HEK293T (cell line): ENCODE measurements around the gene KRTAP20-2.

Experiments
- CTCF ChIA-PET: fragments of 350-600 bp; formaldehyde crosslinking; extraction: SDS; loops from one replicate; lab custom pipeline; 2021; ENCODE audit warnings: antibody characterized with exemption, inconsistent platforms; lab: Yijun Ruan, JAX
- POLR2A ChIA-PET: fragments of 350-600 bp; formaldehyde crosslinking; extraction: SDS; loops from one replicate; lab custom pipeline; 2020; ENCODE audit warnings: antibody characterized with exemption, inconsistent platforms; lab: Yijun Ruan, JAX
- DNase-seq: peaks from one replicate; pipeline ENCODE4 v3.0.0; 2012; ENCODE audit warnings: mixed read lengths; ENCODE audit errors: extremely low spot score
- ARNT ChIP-seq: fragments of 450-650 bp; IDR thresholded peaks from 2 replicates; pipeline ENCODE4 v1.6.1; 2017; ENCODE audit warnings: mild to moderate bottlenecking
- BHLHE40 ChIP-seq: fragments of 450-650 bp; IDR thresholded peaks from 2 replicates; pipeline ENCODE4 v1.6.1; 2016; ENCODE audit warnings: mild to moderate bottlenecking, moderate library complexity, borderline replicate concordance
- CTBP1 ChIP-seq: fragments of 450-650 bp; IDR thresholded peaks from 2 replicates; pipeline ENCODE4 v1.6.1; 2016; ENCODE audit warnings: borderline replicate concordance
- ELF4 ChIP-seq: fragments of 450-650 bp; IDR thresholded peaks from 2 replicates; pipeline ENCODE4 v1.6.1; 2017; ENCODE audit warnings: antibody characterized with exemption
- FOXA1 ChIP-seq: fragments of 450-650 bp; IDR thresholded peaks from 2 replicates; pipeline ENCODE4 v1.6.1; 2016; ENCODE audit warnings: mild to moderate bottlenecking
- FOXK2 ChIP-seq: fragments of 450-650 bp; IDR thresholded peaks from 2 replicates; pipeline ENCODE4 v1.6.1; 2016; ENCODE audit warnings: mild to moderate bottlenecking
- FOXM1 ChIP-seq: fragments of 450-650 bp; IDR thresholded peaks from 2 replicates; pipeline ENCODE4 v1.6.1; 2017; ENCODE audit warnings: mild to moderate bottlenecking, borderline replicate concordance
- HDGF ChIP-seq: fragments of 450-650 bp; IDR thresholded peaks from 2 replicates; pipeline ENCODE4 v1.6.1; 2017; ENCODE audit warnings: antibody characterized with exemption, borderline replicate concordance
- L3MBTL2 ChIP-seq: fragments of 450-650 bp; conservative IDR thresholded peaks from 2 replicates; pipeline ENCODE4 v1.6.1; 2016; ENCODE audit warnings: mild to moderate bottlenecking
- LEF1 ChIP-seq: fragments of 450-650 bp; IDR thresholded peaks from 2 replicates; pipeline ENCODE4 v1.6.1; 2017; ENCODE audit warnings: mild to moderate bottlenecking, borderline replicate concordance
- NFRKB ChIP-seq: fragments of 450-650 bp; IDR thresholded peaks from 2 replicates; pipeline ENCODE4 v1.6.1; 2016; ENCODE audit warnings: mild to moderate bottlenecking, moderate library complexity
- PKNOX1 ChIP-seq: fragments of 450-650 bp; IDR thresholded peaks from 2 replicates; pipeline ENCODE4 v1.6.1; 2016
- SP1 ChIP-seq: fragments of 450-650 bp; IDR thresholded peaks from 2 replicates; pipeline ENCODE4 v1.6.1; 2017
- SUZ12 ChIP-seq: fragments of 450-650 bp; IDR thresholded peaks from 2 replicates; pipeline ENCODE4 v1.6.1; 2016; ENCODE audit warnings: mild to moderate bottlenecking
- TARDBP ChIP-seq: fragments of 450-650 bp; IDR thresholded peaks from 2 replicates; pipeline ENCODE4 v1.6.1; 2016
- ZNF384 ChIP-seq: fragments of 450-650 bp; IDR thresholded peaks from 2 replicates; pipeline ENCODE4 v1.6.1; 2016

Gene KRTAP20-2

GRCh38 chr21:30634906-30635305, at the start of gene KRTAP20-2:
Gene KRTAP20-2 (plus strand): TSS chr21:30635206. CDS start chr21:30635264, 58 bp downstream.
- DNase-seq: no peak
- TF ChIP-seq TARDBP (no peak), FOXK2 (no peak), ARNT (no peak), HDGF (no peak), FOXM1 (no peak), BHLHE40 (no peak), SP1 (no peak), NFRKB (no peak), FOXA1 (no peak), PKNOX1 (no peak)
- POLR2A ChIA-PET: no interaction called here
- CTCF ChIA-PET: no interaction called here

GRCh38 chr21:30590297-30590696, 44.7 kb upstream of the KRTAP20-2 start, which contains the start of gene KRTAP22-2:
Gene KRTAP22-2 (minus strand): TSS chr21:30590397.
- TF ChIP-seq FOXM1 (no peak), HDGF (no peak), ELF4 (no peak), FOXA1 (no peak), SUZ12 (no peak), CTBP1 (no peak), ARNT (no peak), BHLHE40 (no peak), ZNF384 (no peak), PKNOX1 (no peak)
- ChIA-PET CTCF (no interaction called here), POLR2A (no interaction called here)
- DNase-seq: no peak

GRCh38 chr21:30592140-30592539, 42.9 kb upstream of the KRTAP20-2 start, which contains the start of gene KRTAP6-3:
Gene KRTAP6-3 (plus strand): TSS chr21:30592440. CDS start chr21:30592446, 6 bp downstream.
- DNase-seq: no peak
- no peak for TF ChIP-seq LEF1
- no peak for TF ChIP-seq NFRKB
- no peak for TF ChIP-seq ZNF384
- TF ChIP-seq SUZ12: no peak
- no peak for TF ChIP-seq BHLHE40
- no peak for TF ChIP-seq FOXM1
- TF ChIP-seq ELF4: no peak
- TF ChIP-seq FOXA1: no peak
- TF ChIP-seq HDGF: no peak
- no peak for TF ChIP-seq FOXK2
- ChIA-PET POLR2A (no interaction called here), CTCF (no interaction called here)

GRCh38 chr21:30598802-30599201, 36.2 kb upstream of the KRTAP20-2 start, which contains the start of gene KRTAP6-2:
Gene KRTAP6-2 (minus strand): TSS chr21:30598902. CDS start chr21:30598874, 28 bp downstream.
- ChIA-PET POLR2A (no interaction called here), CTCF (no interaction called here)
- no peak for DNase-seq
- TF ChIP-seq TARDBP (no peak), SUZ12 (no peak), HDGF (no peak), FOXM1 (no peak), LEF1 (no peak), FOXA1 (no peak), PKNOX1 (no peak), BHLHE40 (no peak), L3MBTL2 (no peak), FOXK2 (no peak), SP1 (no peak), CTBP1 (no peak), ELF4 (no peak), NFRKB (no peak), ZNF384 (no peak), ARNT (no peak)

GRCh38 chr21:30600787-30601186, 34.2 kb upstream of the KRTAP20-2 start, which contains the start of gene KRTAP22-1:
Gene KRTAP22-1 (plus strand): TSS chr21:30601087.
- no peak for DNase-seq
- POLR2A ChIA-PET: no interaction called here
- TF ChIP-seq FOXA1: no peak
- TF ChIP-seq FOXK2: no peak
- TF ChIP-seq FOXM1: no peak
- TF ChIP-seq L3MBTL2: no peak
- TF ChIP-seq CTBP1: no peak
- TF ChIP-seq ARNT: no peak
- no peak for TF ChIP-seq LEF1
- TF ChIP-seq BHLHE40: no peak
- no peak for TF ChIP-seq ELF4
- CTCF ChIA-PET: no interaction called here

GRCh38 chr21:30605968-30606367, 29.0 kb upstream of the KRTAP20-2 start:
- CTCF ChIA-PET: interaction anchor here (0.9 kb wide), 1 partner anchor 12 kb away, joined by 3 read pairs; no protein-coding TSS in a partner anchor
- POLR2A ChIA-PET: no interaction called here

More at GRCh38 chr21:30605968-30606367, 29.0 kb upstream of the KRTAP20-2 start:
- no peak for DNase-seq
- TF ChIP-seq LEF1 (no peak), SUZ12 (no peak), FOXM1 (no peak), BHLHE40 (no peak), SP1 (no peak), CTBP1 (no peak), ARNT (no peak), L3MBTL2 (no peak), FOXK2 (no peak), ZNF384 (no peak), ELF4 (no peak), PKNOX1 (no peak), HDGF (no peak)
